NCI-H146 (cell line): ENCODE measurements around the gene CNTNAP2.
"Not testable (repeated sequence)": the region's sequence is repeated elsewhere in the genome, so short reads cannot be mapped to it uniquely, and the experiment has no call there.

ENCODE experiments used
- DNase-seq: peaks from one replicate; lab custom pipeline; 2025; lab: John Stamatoyannopoulos, UW

CNTNAP2 gene

GRCh38 chr7:148397985-148398384 lies 2281.4 kb downstream of the CNTNAP2 start:
- DNase-seq: no peak

DNA sequence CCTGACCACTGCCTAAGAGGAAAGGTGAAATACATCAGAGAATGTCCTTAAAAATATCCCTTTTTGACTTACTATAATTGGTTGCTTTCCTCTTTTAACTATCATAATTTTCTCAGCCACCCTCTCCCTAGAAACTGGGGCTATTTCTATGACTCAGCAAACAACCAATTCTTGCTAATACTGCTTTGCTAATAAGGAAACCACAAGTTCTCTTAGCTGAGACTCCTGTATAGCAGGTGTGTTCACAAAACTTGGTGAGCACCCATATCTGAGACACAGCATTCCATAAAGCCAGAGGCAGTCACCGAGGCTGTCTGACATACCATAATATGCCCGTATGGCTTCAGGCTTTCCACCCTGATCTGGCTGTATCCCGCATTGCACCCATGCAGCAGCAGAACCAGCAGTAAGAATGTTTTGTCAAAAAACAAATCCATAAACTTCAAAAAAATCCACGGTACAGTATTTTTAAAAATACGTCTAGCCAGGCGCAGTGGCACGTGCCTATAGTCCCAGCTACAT lies 2282.3 kb downstream of the CNTNAP2 start:
- DNase-seq: no peak

DNA sequence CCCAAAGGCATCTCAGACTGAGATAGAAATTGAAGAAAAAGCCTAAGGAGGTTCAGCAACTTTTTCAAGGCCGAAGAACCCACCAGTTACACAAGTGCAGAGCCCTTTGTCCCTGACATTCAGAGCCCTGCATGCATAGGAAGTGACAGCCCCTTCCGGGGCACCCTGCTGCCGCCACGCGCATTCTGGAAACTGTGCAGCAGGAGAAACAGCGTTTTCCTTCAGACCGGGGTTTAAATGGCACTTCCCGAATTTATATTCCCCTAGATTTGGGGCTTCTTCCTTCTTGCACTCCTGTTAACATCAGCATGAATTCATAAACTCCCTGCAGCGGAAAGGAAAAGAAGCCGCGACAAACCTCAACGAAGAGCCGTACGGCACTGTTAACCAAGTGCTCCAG lies 2283.5 kb downstream of the CNTNAP2 start:
- DNase-seq: no peak

- DNase-seq: no peak
Measured at GRCh38 chr7:148402159-148402558, 2285.6 kb downstream of the CNTNAP2 start.

DNA sequence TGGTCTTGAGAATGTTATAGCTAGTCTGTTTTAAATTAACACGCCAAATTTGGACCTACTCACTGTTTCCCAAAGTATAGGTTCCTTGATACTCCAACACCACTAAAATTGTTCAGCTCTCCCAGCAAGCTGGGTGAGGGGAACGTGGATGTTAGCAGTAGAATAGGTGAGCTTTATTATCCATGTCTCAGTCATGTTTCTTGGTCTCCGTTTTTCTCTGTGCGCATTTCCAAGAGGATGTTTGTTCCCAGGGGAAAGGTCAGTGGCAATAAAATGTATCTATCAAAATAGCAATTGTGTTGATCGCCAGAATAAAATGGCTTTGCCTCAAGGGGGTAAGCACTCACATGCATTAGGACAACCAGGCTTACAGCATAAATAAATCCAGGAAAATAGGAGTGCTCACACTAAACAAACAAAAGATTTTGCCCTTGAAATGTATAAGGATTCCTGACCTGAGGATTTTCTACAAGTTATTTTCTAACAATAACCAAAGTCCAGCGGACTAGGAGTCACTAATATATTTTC lies 2286.9 kb downstream of the CNTNAP2 start:
- no peak for DNase-seq

DNA sequence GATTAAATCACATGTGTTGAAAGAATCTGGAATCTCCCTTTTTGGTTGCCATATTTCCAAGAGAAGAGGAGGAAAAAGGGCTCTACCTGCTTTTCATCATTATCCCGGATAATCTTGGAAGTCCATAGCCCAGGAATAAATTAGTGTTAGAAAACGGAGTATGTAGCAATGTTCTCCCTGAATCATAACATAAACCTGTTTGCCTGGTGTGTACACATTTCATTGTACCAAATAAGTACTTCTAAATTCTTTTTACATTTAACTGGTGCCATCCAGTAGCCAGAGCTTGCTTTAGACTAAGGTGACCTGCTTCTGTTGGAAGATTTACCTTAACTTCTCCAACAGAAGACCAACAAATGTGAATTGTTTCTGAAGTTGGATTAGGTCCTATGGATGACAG lies 2291.7 kb downstream of the CNTNAP2 start:
- no peak for DNase-seq

GRCh38 chr7:148410905-148411304 lies 2294.3 kb downstream of the CNTNAP2 start:
- no peak for DNase-seq

- DNase-seq: no peak
Measured at GRCh38 chr7:148412691-148413090, 2296.1 kb downstream of the CNTNAP2 start.

GRCh38 chr7:148419856-148420832 lies 2303.5 kb downstream of the CNTNAP2 start:
- no peak for DNase-seq

DNA sequence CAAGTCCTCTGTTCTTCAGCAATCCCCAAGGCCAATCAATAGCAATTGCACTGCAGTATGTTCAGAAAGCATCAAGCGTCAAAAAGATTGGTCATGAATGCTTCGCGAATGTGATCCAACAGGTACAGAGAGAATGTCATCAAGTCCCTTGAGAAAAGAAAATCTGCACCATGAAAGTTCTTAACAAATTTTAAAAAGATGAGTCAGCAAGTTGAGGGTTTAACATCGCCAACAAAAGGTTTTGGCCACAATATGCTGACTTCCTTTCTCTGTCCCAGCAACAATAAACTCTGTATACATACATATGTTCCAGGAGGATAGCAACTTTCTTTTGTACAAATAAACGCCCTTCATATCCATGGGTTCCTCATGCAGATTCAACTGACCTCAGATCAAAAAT lies 2305.4 kb downstream of the CNTNAP2 start:
- no peak for DNase-seq

DNA sequence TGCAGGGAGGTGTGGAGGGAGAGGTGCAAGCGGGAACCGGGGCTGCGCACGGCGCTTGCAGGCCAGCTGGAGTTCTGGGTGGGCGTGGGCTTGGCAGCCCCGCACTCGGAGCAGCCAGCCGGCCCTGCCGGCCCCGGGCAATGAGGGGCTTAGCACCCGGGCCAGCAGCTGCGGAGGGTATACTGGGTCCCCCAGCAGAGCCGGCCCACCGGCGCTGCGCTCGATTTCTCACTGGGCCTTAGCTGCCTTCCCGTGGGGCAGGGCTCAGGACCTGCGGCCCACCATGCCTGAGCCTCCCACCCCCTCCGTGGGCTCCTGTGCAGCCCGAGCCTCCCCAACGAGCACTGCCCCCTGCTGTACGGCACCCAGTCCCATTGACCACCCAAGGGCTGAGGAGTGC lies 2309.8 kb downstream of the CNTNAP2 start:
- DNase-seq: not testable (repeated sequence)

DNA sequence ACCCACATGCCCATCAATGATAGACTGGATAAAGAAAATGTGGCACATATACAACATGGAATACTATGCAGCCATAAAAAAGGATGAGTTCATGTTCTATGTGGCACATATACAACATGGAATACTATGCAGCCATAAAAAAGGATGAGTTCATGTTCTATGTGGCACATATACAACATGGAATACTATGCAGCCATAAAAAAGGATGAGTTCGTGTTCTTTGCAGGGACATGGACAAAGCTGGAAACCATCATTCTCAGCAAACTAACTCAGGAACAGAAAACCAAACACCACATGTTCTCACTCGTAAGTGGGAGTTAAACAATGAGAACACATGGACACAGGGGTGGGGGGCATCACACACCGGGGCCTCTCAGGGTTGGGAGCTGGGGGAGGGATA lies 2314.1 kb downstream of the CNTNAP2 start:
- DNase-seq: not testable (repeated sequence)

- no peak for DNase-seq
Measured at GRCh38 chr7:148433521-148434180, 2317.1 kb downstream of the CNTNAP2 start.

- DNase-seq: no peak
Measured at GRCh38 chr7:148434181-148434757, 2317.7 kb downstream of the CNTNAP2 start.

DNA sequence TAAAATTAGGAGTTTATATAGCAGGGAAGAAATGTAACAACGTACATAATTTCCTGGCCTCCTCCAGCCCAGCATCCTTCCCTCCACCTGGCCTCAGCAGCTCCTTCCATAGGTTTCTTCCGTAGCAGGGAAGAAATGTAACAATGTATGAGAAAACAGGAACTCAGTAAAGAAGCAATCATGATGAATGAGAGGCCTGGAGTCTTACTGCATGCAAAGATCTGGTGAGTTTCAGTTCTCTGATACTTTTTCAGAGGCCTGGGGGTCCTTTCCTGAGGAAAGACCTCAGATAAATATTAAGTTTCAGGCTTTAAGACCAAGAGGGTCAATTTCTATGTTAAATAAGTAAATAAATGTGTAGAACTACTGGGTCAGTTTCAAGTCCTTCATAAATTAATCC lies 2318.3 kb downstream of the CNTNAP2 start:
- DNase-seq: no peak

DNA sequence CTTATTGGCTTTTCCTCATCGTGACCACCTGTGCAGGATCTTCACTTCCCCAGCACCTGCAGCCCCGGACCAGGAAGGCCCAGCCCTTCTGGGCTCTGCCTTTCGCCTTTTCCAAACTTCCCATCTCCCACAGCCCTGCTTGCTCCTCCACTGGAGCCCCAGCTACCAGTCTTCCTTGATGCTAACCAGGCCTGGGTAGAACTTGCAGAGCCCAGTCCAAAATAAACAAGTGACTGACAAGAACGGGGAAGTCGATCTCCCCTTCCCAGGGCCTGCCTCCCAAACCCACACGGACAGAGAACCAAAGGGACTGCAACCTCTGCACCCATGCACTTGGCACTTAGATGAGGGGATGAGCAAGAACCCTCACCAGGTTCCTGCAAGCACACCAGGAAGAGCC lies 2319.1 kb downstream of the CNTNAP2 start:
- no peak for DNase-seq

DNA sequence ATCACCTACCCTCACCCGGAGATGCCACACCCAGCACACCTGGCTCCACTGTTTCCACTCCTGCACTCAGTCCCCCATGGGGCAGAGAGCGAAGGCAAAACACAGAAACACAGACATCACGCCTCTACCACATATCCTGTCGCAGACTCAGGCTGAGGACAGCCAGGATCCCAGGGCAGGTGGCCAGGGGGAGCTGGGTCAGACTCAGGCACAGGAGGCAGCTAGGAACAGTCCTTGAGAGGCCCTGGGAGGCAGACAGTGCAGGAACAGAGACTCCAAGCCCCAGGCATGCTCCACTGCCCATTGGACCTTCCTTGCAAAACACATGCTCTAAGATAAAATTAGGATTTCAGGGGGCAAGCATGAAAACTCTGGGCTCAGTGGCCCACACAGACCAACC lies 2319.5 kb downstream of the CNTNAP2 start:
- DNase-seq: no peak

- DNase-seq: no peak
Measured at GRCh38 chr7:148436571-148436970, 2320.0 kb downstream of the CNTNAP2 start.

- DNase-seq: no peak
Measured at GRCh38 chr7:148437043-148437442, 2320.4 kb downstream of the CNTNAP2 start.

GRCh38 chr7:148442141-148442655 lies 2325.6 kb downstream of the CNTNAP2 start:
- DNase-seq: no peak

DNA sequence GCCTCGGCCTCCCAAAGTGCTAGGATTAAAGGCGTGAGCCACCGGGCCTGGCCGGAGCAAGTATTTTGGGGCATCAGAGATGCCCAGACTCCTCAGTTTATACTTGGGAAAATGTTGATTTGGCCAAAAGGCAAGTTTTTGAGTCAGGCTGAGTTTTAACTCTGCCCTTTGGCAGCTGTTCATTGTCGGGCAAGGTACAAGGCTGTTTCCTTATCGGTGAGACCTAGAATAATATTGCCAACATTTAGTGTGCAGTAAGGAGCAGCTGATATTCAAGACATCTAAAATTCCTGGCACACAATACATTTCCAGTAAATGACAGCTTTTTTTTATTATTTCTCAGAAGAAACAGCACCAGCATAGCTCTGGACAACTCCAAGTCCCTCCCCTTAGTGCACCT lies 2326.3 kb downstream of the CNTNAP2 start:
- no peak for DNase-seq
